GM18526 (cell line): ENCODE results near the gene VWF.

Experiments used
- POLR2A ChIP-seq: IDR thresholded peaks from 3 replicates; pipeline ENCODE4 v1.6.1; 2011; ENCODE audit not compliant: insufficient read length; ENCODE audit errors: extremely low read depth

VWF gene

GRCh38 chr12:6058481-6059161 is 65.8 kb downstream of the VWF start:
- TF ChIP-seq POLR2A, result no peak

- TF ChIP-seq POLR2A, result no peak
These were observed 66.8 kb downstream of the VWF start for GRCh38 chr12:6057700-6058099.

GRCh38 chr12:6056406-6057240 is 67.8 kb downstream of the VWF start:
- no peak for TF ChIP-seq POLR2A

- no peak for TF ChIP-seq POLR2A
These were observed 70.9 kb downstream of the VWF start for GRCh38 chr12:6053541-6053940.

- no peak for TF ChIP-seq POLR2A
These were observed 71.5 kb downstream of the VWF start for GRCh38 chr12:6052940-6053329.

- TF ChIP-seq POLR2A, result no peak
These were observed 72.1 kb downstream of the VWF start for GRCh38 chr12:6052206-6052939.

GRCh38 chr12:6049992-6050391 is 74.5 kb downstream of the VWF start:
- TF ChIP-seq POLR2A, result no peak

- no peak for TF ChIP-seq POLR2A
These were observed 74.9 kb downstream of the VWF start for GRCh38 chr12:6049587-6049986.

- no peak for TF ChIP-seq POLR2A
These were observed 76.9 kb downstream of the VWF start for GRCh38 chr12:6047249-6048237.

- TF ChIP-seq POLR2A, result no peak
These were observed 77.8 kb downstream of the VWF start for GRCh38 chr12:6046511-6047180.

- TF ChIP-seq POLR2A, result no peak
These were observed 79.0 kb downstream of the VWF start for GRCh38 chr12:6045438-6045837.

- TF ChIP-seq POLR2A, result no peak
These were observed 80.4 kb downstream of the VWF start for GRCh38 chr12:6044082-6044481.

- TF ChIP-seq POLR2A, result no peak
These were observed 82.0 kb downstream of the VWF start for GRCh38 chr12:6042446-6042845.

- no peak for TF ChIP-seq POLR2A
These were observed 82.6 kb downstream of the VWF start for GRCh38 chr12:6041891-6042290.
